Measurements from ENCODE around the gene FAM78A. TPM values are rescaled to one million over a fixed set of nuclear protein-coding genes. Genes with fewer than 3 reads are reported as not detected.

The FAM78A gene
- total RNA-seq (10 to 100 TPM in 3 of 4 donors, 1 to 10 TPM in 1; 6.1 to 17.6 (median 14.2) TPM), polyA plus RNA-seq (10 to 100 TPM in 1 of 3 donors, 1 to 10 TPM in 2; 4.3 to 11.5 (median 5.3) TPM)
- long read RNA-seq, donor 1, partial matches to known transcripts, result 0 of 1 reads
- long read RNA-seq, donor 1, other reads (novel, unspliced or antisense), result 0 of 1 reads
- long read RNA-seq, donor 2, transcript FAM78A-203 (2 exons, 3,966 nt), result major isoform, 5 of 16 reads
- long read RNA-seq, donor 2, partial matches to known transcripts, result 2 of 16 reads
- long read RNA-seq, donor 2, other reads (novel, unspliced or antisense), result 9 of 16 reads

- Histone ChIP-seq H3K4me1 (peaks cover 47% of the 10 kb centered on the region), H3K36me3 (ENCODE audit: insufficient read depth in 1 of 2, low read depth in 1 of 2) (no peaks in the 10 kb centered on the region), H3K4me3 (peak within 1 kb of the TSS; percentile 70), H3K27me3 (ENCODE audit: insufficient read depth in 3 of 3, low read length in 2 of 3) (no peaks in the 10 kb centered on the region), H3K9me3 (no peaks in the 10 kb centered on the region), H3K27ac (peak within 1 kb of the TSS; percentile 98)
- DNase-seq (peak; percentile 59 to 76), ATAC-seq (peak in 2 of 4 donors; percentile 8 to 11)
- intact Hi-C loops (cut with DNase I), result loop anchor here in 1 of 2 donors (5.0 kb wide), 1 partner anchor 99 kb away; no protein-coding TSS in a partner anchor
- 4 to 13% (median 9%) methylated on average over 37 to 76 of the region's 76 CpGs for WGBS, 3 donors
- TF ChIP-seq CTCF (IDR thresholded peaks at IDR 0.05), result peak; percentile 10
Measured at GRCh38 chr9:131276094-131276888, at the start of gene FAM78A. Gene FAM78A (minus strand): TSS chr9:131276510. CDS start chr9:131276179, 331 bp downstream.

- WGBS, 3 donors, result 85 to 87% (median 85%) methylated on average over 21 of the region's 21 CpGs
- Histone ChIP-seq H3K27me3 (ENCODE audit: insufficient read depth in 3 of 3, low read length in 2 of 3) (no peaks in the 10 kb centered on the region), H3K36me3 (ENCODE audit: insufficient read depth in 1 of 2, low read depth in 1 of 2) (no peaks in the 10 kb centered on the region), H3K9me3 (no peaks in the 10 kb centered on the region), H3K4me3 (no peak overlapping the region), H3K4me1 (no peaks in the 10 kb centered on the region), H3K27ac (no peak overlapping the region)
- ATAC-seq (no peak), DNase-seq (peak in 1 of 2 donors; percentile 26)
- no peak for TF ChIP-seq CTCF (IDR thresholded peaks at IDR 0.05)
- intact Hi-C loops (cut with DNase I), result no loop called here
Measured at GRCh38 chr9:131324736-131325679, 48.7 kb upstream of the FAM78A start.

GRCh38 chr9:131323629-131324028 lies 47.3 kb upstream of the FAM78A start:
- H3K36me3 ChIP-seq (ENCODE audit: insufficient read depth in 1 of 2, low read depth in 1 of 2), result no peaks in the 10 kb centered on the region
- H3K4me3 ChIP-seq, result no peak overlapping the region
- no peak for ATAC-seq
- no peaks in the 10 kb centered on the region for H3K4me1 ChIP-seq
- intact Hi-C loops (cut with DNase I), result no loop called here
- peak in 1 of 2 donors; percentile 20 for DNase-seq
- H3K9me3 ChIP-seq, result no peaks in the 10 kb centered on the region
- H3K27me3 ChIP-seq (ENCODE audit: insufficient read depth in 3 of 3, low read length in 2 of 3), result no peaks in the 10 kb centered on the region
- 80 to 90% (median 88%) methylated on average over 8 of the region's 8 CpGs for WGBS, 3 donors
- TF ChIP-seq CTCF (IDR thresholded peaks at IDR 0.05), result no peak
- H3K27ac ChIP-seq, result no peak overlapping the region

GRCh38 chr9:131320031-131320685 lies 43.8 kb upstream of the FAM78A start:
- 51% methylated on average over 19 of the region's 19 CpGs for WGBS, 3 donors
- intact Hi-C loops (cut with DNase I), result no loop called here
- no peaks in the 10 kb centered on the region for H3K4me1 ChIP-seq
- no peaks in the 10 kb centered on the region for H3K27me3 ChIP-seq (ENCODE audit: insufficient read depth in 3 of 3, low read length in 2 of 3)
- no peaks in the 10 kb centered on the region for H3K9me3 ChIP-seq
- peak overlapping the region; percentile 33 for H3K27ac ChIP-seq
- ATAC-seq (peak; percentile 31 to 65 (median 41)), DNase-seq (peak; percentile 79 to 94)
- TF ChIP-seq CTCF (IDR thresholded peaks at IDR 0.05), result no peak
- no peak overlapping the region for H3K4me3 ChIP-seq
- H3K36me3 ChIP-seq (ENCODE audit: insufficient read depth in 1 of 2, low read depth in 1 of 2), result no peaks in the 10 kb centered on the region

All from psoas muscle (tissue), 8 donors.